GM15510 (cell line): ENCODE measurements around the gene BICD1.

ENCODE experiments used
- POLR2A ChIP-seq: IDR thresholded peaks from 3 replicates; pipeline ENCODE4 v1.6.1; 2011; ENCODE audit warnings: borderline replicate concordance; ENCODE audit not compliant: insufficient read length; ENCODE audit errors: extremely low read depth

The BICD1 gene

DNA sequence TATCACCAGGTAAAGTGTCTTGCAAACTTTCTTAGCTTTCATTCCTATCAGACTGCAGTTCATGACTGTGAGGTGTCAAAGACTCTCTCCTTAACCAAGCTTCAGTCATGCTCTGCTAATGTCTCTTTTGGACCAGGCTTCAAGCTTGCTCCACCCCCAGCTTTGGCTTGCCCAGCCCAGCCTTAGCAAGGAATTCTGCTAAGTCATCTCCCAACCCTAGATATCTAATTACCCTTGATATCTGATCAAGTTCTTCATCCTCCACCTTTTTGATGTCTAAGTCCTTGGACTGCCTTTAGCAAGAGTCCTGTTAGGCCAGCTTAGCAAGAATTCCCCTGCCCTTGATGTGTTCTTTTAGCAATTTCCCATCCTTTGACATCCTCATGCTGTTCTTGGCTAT is 183.8 kb downstream of the BICD1 start:
- no peak for TF ChIP-seq POLR2A

DNA sequence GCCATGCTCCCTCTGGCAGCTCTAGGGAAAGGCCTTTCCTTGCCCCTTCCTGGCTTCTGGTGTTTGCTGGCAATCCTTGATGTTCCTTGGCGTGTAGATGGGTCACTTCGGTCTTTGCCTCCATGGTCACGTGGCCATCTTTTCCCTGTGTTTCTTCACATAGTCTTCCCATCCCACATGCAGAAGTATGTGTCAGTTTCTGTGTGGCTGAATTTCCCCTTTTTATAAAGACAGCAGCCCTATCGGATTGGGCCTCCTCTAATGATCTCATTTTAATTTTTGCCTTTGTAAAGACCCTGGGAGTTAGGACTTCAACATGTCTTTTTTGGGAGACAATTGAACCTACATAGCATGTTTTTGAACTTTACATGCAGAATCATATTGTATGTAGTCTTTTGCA is 185.5 kb downstream of the BICD1 start:
- TF ChIP-seq POLR2A: no peak

DNA sequence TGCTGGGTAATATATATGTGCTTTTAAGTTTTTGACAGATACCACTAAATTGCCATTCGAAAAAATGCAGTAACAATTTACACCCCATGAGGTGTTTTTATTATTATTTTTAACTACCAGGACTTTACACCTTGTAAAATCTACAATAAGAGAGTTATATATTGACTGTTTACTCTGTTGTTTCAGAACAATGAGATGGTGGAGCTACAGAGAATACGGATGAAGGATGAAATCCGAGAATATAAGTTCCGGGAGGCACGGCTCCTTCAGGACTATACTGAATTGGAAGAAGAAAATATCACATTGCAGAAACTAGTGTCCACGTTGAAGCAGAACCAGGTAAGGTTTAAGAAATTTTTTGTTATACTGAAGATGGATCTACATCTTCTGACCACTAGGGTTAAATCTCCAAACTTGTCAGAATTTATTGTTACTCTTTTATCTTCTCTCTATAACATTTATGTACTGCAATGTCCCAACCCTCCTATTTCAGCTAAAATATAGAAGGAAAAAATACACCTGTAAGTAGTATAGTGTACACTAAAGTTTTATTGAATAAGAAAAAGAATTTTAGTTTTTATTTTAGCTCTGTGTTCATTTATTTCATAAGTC is 187.3 kb downstream of the BICD1 start:
- no peak for TF ChIP-seq POLR2A

DNA sequence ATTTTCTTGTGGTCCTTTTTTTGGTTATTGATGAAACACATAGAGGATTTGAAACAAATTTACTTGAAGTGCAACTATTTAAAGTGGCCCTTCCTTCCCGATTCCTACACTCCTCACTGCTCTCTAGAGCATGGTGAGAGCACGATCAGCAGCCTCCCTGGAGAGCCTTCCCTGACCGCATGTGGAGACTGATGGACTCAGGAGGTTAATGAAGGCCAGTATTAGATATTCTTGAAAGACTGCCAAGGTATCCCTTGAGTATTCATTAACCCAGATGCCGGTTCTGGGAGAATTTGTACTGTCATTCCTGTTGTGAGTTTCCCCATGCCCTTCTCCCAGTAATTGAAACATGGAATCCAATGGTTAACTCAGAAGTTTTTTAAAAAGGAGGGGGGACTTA is 189.9 kb downstream of the BICD1 start:
- TF ChIP-seq POLR2A: no peak

DNA sequence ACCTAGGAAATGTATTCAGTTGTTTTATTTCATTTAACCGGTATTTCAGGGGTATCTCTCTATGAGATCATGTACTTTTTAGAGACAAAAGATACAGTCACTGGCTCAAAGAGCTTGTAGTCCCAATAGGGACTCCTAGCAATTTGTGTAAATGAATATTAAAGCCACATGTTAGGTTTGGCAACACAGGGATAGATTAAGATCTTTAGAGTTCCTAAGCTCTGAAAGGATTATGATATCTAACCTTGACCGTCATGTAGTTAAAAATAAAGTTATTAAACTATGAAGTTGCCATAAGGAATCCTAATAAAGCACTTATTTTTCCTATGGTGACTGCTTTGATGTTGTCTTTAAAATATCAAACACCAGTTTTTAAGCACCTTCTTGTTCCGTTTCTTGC is 192.3 kb downstream of the BICD1 start:
- no peak for TF ChIP-seq POLR2A

DNA sequence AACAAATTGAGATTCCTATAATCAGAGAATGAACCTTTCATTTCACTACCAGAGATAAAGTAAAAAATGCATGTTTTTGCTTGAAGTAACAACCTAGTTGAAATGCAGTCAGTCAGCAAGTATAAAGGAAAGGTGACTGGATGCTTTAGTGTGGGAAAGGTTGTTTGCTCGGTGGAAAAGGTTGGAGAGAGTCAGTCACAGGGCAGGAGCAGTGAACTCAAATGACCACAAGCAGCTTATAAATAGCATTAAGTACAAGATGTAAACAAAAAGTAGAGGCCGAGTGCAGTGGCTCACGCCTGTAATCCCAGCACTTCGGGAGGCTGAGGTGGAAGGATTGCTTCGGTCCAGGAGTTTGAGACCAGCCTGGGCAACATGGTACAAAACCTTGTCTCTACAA is 194.6 kb downstream of the BICD1 start:
- no peak for TF ChIP-seq POLR2A

DNA sequence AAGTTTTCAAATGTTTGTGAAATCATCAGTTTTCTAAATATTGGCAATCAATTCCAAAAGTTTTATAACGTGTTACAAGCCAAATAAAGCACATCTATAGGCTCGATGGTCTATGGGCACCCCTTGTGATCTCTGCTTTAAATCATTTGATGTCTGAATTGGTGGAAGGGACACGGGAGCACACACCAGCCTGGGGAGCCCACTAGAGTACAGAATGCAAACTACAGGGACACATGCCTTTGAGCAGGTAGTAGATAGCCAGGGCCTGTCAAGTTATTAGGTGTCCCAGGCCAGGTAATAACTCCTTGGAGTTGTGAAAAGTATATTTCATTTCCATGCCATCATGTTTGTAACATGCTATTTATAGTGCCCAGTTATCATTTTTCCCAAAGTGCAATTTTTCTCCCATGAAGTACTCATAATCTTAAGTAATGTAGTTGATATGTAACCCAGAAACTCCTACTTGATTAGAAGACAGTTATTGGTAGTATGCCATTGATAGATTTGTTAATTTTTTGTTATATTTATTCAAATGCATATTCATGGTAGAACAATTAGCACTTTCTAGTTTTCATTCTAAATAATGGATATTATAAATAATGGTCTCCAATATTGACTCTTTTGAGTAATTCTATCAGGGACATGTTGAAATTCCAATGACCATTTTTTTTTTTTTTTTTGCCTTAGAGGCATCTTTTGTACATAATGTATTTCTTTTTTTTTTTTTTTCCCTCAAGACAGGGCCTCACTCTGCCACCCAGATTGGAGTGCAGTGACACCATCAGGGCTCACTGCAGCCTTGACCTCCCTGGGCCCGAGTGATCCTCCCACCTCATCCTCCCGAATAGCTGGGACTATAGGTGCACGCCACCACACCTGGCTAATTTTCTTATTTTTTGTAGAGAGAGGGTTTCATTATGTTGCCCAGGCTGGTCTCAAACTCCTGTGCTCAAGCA is 195.8 kb downstream of the BICD1 start:
- no peak for TF ChIP-seq POLR2A

DNA sequence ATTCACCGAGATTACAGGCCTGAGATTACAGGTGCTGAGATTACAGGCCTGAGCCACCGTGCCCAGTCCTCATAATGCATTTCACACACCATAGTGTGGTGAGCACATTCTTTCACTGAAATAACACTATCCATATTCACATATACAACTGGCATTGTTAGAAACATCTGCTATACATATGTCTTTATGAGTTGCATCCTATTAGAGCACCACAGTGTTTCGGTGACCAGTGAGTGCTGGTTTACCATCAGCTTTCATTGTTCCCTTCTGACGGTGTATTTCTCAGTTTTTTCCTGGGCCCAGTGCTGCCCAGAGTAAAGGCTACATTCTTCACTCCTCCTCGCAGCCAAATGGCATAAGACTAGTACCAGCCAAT is 196.5 kb downstream of the BICD1 start:
- no peak for TF ChIP-seq POLR2A

DNA sequence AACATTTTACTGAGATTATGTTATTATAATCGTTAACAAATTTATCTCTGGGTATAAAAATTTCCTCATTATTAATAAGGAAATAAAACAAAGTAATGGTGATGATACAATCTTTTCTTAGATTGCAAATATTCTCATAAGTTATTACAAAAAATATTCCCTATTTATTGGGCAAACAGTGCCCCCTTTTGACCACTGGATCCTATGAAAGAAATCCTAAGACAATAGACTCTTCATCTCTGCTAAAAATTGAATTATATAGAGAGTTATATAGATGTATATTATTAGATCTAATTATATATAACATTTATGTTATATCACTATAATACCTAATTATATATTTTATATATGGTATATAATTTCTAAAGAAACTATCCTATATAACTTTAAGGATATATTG is 198.5 kb downstream of the BICD1 start:
- no peak for TF ChIP-seq POLR2A

DNA sequence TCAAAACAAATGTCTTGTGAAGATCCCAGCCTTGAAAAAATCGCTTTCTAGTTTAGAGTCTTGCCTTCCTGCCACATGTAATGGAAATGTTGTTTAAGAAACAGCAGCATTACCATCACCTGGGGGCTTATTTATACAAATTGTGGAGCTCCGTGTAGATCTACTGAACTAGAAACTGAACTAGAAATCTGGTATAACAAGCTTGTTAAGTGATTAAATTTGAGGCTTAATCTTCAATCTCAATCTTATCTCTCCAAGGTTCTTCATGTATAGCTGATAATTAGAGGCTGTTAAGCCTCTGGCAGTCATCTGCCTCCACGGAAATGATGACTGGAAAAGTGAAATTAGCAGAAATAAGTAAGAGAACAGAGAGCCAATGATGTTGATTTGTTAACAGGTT is 200.7 kb downstream of the BICD1 start:
- TF ChIP-seq POLR2A: no peak

DNA sequence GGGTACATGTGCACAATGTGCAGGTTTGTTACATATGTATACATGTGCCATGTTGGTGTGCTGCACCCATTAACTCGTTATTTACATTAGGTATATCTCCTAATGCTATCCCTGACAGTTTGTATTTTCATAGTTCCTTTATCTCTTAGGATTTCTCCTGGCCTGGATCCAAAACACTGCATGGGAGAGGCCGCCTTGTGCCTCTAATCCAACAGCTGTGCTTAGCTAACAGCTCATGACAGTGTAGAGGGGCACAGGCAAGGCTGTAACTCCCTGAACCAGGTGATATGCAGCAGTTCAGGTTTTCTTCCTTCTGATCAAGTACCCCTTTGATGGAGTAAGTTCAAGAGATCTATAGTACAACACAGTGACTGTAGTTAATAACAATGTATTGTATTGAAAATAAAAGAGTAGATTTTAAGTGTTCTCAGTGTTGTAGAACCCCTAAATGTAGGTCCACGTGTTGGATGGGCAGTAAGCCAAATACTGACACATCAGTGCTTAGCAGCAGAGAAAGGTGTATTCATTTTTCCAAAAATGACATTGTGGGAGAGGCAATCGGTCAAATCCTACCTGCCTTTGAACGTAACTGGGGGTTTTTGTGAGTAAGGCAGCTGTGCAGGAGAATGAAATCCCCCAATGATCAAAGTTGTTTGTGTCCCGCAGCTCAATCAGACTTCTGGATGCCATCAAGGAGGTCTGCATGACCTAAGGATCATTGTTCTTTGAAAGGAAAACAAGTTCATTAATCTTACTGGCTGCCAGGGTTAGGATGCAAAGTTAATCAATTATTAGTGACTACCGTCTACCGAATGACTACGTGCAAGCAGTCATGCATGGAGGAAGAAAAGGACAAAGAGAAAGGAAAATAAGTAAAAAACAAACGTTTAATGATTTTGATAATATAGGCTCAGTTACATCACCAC is 203.4 kb downstream of the BICD1 start:
- no peak for TF ChIP-seq POLR2A

DNA sequence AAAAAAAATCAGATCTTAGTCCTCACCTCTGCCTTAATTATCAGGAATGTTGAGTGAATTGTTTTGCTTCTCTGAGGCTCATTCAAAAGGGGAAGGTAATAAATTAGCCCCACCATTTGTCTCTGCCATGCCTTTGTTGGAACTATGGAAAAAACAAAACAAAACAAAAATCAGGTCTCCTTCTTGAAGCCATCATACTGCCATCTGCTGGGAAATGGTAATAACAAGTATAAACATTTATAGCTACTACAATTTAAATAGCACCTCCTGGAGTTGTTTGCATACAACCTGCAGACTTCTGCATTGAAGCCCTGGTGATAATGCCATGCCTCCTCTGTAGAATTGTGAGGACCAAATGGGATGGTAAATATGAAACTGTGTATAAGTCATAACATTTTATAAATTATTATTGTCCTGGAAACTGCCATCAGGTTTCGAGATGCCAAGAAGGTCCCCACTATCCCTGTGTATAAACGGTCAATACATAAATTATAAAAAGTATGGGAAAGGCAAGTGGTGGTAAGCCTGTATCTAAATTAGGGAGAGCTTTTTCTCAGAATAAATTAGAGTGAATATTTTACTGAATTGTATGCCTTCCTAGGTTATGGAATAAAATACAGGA is 205.5 kb downstream of the BICD1 start:
- no peak for TF ChIP-seq POLR2A

DNA sequence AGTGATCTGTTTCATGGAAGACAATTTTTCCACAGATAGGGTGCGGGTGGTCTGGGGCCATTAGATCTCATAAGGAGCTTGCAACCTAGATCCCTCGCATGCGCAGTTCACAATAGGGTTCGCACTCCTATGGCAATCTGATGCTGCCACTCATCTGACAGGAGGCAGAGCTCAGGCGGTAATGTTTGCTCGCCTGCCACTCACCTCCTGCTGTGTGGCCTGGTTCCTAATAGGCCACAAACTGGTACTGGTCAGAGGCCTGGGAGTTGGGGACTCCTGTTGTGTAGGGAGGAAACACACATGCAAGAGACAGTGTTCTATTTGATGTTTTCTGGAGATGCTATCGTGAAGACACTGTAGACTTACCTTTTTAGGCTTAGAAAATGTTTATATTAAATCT is 215.7 kb downstream of the BICD1 start:
- no peak for TF ChIP-seq POLR2A

DNA sequence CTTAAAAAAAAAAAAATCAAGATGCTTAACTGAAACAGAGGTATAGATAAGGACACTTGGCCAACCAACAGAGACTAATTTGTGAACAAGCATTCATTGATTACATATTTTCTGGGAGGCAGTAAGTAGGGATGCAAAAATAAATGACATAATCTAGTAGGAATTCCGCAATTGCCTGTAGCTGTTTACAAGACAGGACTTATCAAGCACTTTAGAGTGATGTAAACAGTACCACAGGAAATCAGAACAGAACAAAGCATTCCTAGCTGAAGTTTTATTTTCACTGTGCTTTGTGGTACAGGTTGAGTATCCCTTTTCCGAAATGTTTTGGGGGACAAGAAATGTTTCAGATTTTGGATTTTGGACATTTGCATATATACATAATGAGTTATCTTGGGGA is 224.5 kb downstream of the BICD1 start:
- TF ChIP-seq POLR2A: no peak

DNA sequence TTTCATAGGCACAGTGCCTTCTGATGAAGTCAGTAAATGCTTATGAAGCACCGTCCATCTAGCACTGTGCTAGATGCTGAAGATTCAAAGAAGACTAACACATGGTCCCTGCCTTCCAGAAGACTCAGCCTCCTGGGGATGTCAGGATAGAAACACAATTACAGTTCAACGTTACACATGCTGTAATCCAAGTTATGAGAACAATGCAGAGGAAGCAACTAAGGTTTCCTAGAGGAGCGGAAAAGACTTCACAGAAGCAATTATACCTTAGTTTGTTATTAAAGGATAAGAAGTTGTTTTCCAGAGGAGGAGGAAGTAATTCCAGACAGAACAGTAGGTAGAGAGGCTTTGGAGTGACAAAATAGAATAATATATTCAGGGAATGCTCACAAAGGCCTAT is 225.8 kb downstream of the BICD1 start:
- no peak for TF ChIP-seq POLR2A
